ENCODE measurements around the gene REC114.

Gene REC114

DNA sequence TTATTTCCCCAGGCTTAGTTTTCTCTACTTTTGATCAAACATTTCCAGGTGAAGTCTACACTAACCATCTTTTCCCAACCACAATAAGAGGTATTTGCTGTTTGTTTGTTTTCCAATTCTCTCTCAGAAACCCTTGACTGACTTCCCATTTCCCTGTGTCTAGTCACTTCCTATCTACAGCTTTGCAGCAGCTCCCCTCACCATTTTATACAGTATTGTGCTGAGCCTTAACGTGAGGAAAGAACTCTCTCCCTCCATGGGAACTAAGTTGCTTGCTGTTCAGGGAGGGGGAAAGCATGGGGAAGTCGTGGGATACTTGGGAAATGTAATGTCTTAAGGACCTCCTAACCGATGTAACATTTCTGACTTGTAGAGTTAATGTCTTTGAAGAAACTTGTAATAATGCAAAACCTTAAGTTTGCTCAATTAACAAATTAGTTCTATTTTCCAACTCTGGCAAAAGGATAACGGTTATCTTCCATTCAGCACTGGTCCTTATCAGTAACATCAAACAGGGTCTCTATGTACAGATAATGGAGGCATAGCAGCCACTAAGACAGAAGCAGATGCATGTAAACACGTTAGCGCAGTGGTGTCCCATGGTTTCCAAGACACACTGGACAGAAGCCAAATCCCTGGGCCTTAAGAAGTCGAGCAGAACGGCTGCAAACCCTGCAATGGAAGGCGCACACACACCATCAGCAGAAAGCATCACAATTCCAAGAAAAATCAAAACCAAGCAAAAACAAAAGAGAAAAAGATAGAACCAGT lies 150.5 kb downstream of the REC114 start:
- TF ChIP-seq ZFX (IDR thresholded peaks at IDR 0.05; ENCODE audit: borderline replicate concordance) (no peak), CTCF (IDR thresholded peaks at IDR 0.05) (no peak)
- H3K27ac ChIP-seq, result no peak overlapping the region

GRCh38 chr15:73594109-73594508 lies 151.1 kb downstream of the REC114 start:
- H3K27ac ChIP-seq, result no peak overlapping the region
- TF ChIP-seq CTCF (IDR thresholded peaks at IDR 0.05) (no peak), ZFX (IDR thresholded peaks at IDR 0.05; ENCODE audit: borderline replicate concordance) (no peak)

DNA sequence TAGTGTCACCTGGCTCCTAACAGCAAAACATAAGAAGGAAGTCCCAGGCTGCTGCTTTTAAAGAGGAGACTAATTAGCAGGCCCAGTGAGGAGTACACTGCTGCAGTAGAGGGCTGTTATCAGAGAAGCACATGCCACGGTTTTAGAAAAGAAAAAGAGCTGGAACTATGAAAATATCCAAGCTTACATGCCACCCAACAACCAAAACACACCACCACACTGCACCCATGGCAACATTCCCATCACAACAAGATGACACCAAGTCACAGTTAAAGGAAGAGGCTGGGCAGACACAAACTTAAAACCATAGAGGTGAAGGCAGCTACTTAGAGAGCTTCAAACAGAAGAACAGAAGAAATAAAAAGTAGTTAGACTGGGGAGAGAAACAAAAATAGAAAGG lies 153.2 kb downstream of the REC114 start:
- no peak overlapping the region for H3K27ac ChIP-seq
- no peak for TF ChIP-seq CTCF (IDR thresholded peaks at IDR 0.05)

- H3K27ac ChIP-seq, result no peak overlapping the region
- TF ChIP-seq ZFX (IDR thresholded peaks at IDR 0.05; ENCODE audit: borderline replicate concordance) (no peak), CTCF (IDR thresholded peaks at IDR 0.05) (no peak)
Observed at GRCh38 chr15:73597036-73597638, 154.2 kb downstream of the REC114 start.

- no peak for TF ChIP-seq CTCF (IDR thresholded peaks at IDR 0.05)
- no peak for TF ChIP-seq ZFX (IDR thresholded peaks at IDR 0.05; ENCODE audit: borderline replicate concordance)
- no peak overlapping the region for H3K27ac ChIP-seq
Observed at GRCh38 chr15:73598530-73599160, 155.7 kb downstream of the REC114 start.

DNA sequence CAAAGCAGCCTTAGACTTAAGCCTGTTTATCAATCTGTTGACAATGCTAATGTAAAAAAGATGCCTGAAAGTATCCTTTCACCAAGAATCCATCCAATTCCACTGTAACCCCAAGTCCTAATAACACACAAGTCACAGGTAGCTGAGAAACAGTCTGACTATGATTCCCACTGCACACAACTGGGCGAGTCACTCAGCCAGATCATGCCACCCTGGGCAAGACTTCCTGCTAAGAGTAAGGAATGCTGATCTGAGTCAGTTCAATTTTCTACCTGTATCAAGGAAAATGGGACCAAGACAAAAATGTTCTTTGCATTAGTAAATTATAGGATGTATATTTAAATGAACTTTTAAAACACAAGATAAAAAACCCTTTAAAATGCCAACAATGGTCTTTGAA lies 157.0 kb downstream of the REC114 start:
- no peak overlapping the region for H3K27ac ChIP-seq
- TF ChIP-seq ZFX (IDR thresholded peaks at IDR 0.05; ENCODE audit: borderline replicate concordance), result no peak
- no peak for TF ChIP-seq CTCF (IDR thresholded peaks at IDR 0.05)
